ENCODE measurements around the gene TM9SF3. TPM values are rescaled to one million over a fixed set of nuclear protein-coding genes. Genes with fewer than 3 reads are reported as not detected.

Gene TM9SF3
- total RNA-seq, 1 donor from 2014 or later: 78.5 TPM

DNA sequence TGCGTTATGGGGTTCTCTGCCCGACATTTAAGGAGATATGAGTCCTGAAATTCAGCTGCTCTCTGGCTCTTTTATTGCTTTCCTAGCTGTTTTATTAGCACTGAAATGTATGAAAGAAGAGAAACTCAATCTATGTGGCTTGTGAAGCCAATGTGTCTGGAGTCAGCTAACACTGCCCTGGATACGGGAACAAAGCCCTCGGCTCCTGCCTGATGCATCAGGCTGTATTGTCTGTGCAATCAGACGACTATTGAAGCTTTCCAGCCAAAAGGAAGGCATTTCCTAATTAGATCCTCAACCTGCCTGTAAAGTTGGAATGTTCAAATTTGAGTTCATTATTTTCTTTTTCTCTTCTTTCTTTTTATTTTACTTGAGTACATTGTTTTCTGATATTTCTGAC is 22.0 kb upstream of the TM9SF3 start:
- Histone ChIP-seq H3K4me3 (ENCODE audit: low read depth, low read length) (no peak overlapping the region), H3K36me3 (ENCODE audit: control insufficient read depth, insufficient read depth, low read length) (no peaks in the 10 kb centered on the region), H3K27me3 (ENCODE audit: control insufficient read depth, insufficient read depth, low read length) (no peaks in the 10 kb centered on the region)
- TF ChIP-seq, protein P1, sequence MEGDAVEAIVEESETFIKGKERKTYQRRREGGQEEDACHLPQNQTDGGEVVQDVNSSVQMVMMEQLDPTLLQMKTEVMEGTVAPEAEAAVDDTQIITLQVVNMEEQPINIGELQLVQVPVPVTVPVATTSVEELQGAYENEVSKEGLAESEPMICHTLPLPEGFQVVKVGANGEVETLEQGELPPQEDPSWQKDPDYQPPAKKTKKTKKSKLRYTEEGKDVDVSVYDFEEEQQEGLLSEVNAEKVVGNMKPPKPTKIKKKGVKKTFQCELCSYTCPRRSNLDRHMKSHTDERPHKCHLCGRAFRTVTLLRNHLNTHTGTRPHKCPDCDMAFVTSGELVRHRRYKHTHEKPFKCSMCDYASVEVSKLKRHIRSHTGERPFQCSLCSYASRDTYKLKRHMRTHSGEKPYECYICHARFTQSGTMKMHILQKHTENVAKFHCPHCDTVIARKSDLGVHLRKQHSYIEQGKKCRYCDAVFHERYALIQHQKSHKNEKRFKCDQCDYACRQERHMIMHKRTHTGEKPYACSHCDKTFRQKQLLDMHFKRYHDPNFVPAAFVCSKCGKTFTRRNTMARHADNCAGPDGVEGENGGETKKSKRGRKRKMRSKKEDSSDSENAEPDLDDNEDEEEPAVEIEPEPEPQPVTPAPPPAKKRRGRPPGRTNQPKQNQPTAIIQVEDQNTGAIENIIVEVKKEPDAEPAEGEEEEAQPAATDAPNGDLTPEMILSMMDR (IDR thresholded peaks at IDR 0.05; ENCODE audit: insufficient read depth, low read length, poor library complexity, severe bottlenecking): no peak
- no peak for DNase-seq (ENCODE audit: low read depth)

DNA sequence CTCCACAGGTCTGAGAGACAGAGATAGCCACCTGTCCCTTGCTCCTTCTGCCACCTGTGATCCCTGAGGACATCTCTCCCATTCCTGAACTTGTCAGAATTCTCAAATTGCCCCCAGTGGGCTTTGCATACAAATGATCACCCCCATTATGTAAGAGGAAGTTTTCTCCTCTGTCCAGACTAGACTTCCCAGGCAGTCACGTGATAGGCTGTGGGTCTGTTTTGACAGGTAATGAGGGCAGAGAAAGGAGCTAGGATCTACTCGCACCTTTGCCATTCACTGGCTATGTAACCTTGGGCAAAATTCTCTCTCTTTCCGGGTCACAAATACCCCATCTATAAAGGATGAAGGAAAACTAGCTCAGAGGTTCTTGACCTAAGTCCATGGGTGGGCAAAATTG is 21.4 kb upstream of the TM9SF3 start:
- DNase-seq (ENCODE audit: low read depth): no peak
- Histone ChIP-seq H3K36me3 (ENCODE audit: control insufficient read depth, insufficient read depth, low read length) (no peaks in the 10 kb centered on the region), H3K27me3 (ENCODE audit: control insufficient read depth, insufficient read depth, low read length) (no peaks in the 10 kb centered on the region), H3K4me3 (ENCODE audit: low read depth, low read length) (no peak overlapping the region)
- TF ChIP-seq, protein P1 (IDR thresholded peaks at IDR 0.05; ENCODE audit: insufficient read depth, low read length, poor library complexity, severe bottlenecking): no peak

DNA sequence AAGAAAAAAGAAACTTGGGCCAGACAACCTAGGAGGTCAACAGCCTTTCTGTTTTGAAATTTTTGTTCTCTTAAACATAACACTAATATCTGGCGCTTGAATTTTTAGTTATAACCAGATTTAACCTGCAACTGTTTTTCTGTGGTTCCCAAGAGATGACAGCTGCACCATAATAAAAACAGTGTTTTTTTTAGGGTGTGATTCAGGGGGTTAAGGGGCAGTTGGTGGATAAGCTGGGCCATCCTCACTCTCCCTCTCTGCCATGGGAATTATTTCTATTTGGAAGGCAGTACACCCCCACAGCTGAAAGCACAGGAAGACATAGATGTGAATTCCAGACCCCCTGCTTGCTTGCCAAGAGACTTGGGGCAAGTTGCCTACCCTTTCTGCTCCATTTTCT is 20.1 kb upstream of the TM9SF3 start:
- Histone ChIP-seq H3K27me3 (ENCODE audit: control insufficient read depth, insufficient read depth, low read length) (no peaks in the 10 kb centered on the region), H3K36me3 (ENCODE audit: control insufficient read depth, insufficient read depth, low read length) (no peaks in the 10 kb centered on the region), H3K4me3 (ENCODE audit: low read depth, low read length) (no peak overlapping the region)
- no peak for DNase-seq (ENCODE audit: low read depth)
- TF ChIP-seq, protein P1 (IDR thresholded peaks at IDR 0.05; ENCODE audit: insufficient read depth, low read length, poor library complexity, severe bottlenecking): no peak

DNA sequence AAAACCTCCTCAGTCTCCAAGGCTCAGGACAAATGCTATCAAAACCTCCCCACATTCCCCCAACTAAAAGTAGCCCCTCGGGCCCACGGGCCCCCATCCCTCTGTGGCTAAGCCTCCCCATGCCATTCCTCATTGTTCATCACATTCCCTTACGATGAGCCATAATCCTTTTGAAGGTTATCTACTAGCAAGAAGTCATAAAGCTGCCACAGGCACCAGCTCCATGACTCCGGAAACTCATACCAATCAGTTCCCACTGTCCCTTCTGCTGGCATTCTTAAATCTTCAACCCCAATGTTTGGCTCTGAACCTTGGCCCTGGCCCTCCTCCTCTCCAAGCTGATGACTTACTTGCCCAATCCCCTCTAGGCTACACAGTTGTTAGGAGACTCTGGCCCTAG is 19.4 kb upstream of the TM9SF3 start:
- TF ChIP-seq, protein P1 (IDR thresholded peaks at IDR 0.05; ENCODE audit: insufficient read depth, low read length, poor library complexity, severe bottlenecking): no peak
- no peaks in the 10 kb centered on the region for H3K36me3 ChIP-seq (ENCODE audit: control insufficient read depth, insufficient read depth, low read length)
- H3K27me3 ChIP-seq (ENCODE audit: control insufficient read depth, insufficient read depth, low read length): no peaks in the 10 kb centered on the region
- no peak overlapping the region for H3K4me3 ChIP-seq (ENCODE audit: low read depth, low read length)
- DNase-seq (ENCODE audit: low read depth): no peak

DNA sequence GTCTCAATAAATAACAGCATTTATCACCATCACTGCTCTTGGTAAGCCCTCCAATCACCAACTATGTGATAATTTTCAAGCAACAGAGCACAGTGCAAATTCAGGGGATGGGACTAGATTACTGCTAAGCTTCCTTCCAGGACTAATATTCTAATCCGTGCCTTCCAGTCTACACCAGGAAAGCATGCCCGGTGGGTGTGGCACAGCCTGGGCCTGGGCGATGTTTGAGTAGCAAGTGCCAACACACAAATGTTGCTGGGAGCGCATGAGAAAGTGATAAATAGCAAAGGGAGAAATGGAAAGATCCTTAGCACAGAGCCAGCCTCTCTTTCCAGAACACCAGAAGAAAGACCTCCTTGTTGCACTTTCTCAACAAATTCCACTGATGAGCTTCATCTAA is 13.5 kb upstream of the TM9SF3 start:
- Histone ChIP-seq H3K27me3 (ENCODE audit: control insufficient read depth, insufficient read depth, low read length) (no peaks in the 10 kb centered on the region), H3K4me3 (ENCODE audit: low read depth, low read length) (no peak overlapping the region), H3K36me3 (ENCODE audit: control insufficient read depth, insufficient read depth, low read length) (no peaks in the 10 kb centered on the region)
- no peak for DNase-seq (ENCODE audit: low read depth)
- TF ChIP-seq, protein P1 (IDR thresholded peaks at IDR 0.05; ENCODE audit: insufficient read depth, low read length, poor library complexity, severe bottlenecking): no peak

DNA sequence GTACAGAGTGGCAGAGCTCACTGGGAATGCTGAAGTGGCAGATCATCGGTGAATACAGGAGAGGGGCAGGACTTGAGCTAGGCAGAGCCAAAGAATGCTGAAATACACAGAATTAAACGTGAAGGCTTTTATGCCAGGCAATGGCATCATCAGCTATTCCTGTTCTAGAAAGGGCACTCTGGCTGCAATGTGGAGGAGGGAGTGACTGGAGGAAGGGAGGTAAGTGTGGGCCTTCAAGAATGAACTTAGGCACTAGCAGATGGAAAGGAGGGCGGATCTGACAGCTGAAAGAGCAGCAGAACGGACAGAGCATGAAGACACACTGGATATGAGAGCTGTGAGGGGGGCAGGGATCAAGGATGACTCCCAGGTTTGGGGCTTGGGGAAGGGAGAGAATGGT is 12.0 kb upstream of the TM9SF3 start:
- Histone ChIP-seq H3K27me3 (ENCODE audit: control insufficient read depth, insufficient read depth, low read length) (no peaks in the 10 kb centered on the region), H3K36me3 (ENCODE audit: control insufficient read depth, insufficient read depth, low read length) (no peaks in the 10 kb centered on the region), H3K4me3 (ENCODE audit: low read depth, low read length) (no peak overlapping the region)
- TF ChIP-seq, protein P1 (IDR thresholded peaks at IDR 0.05; ENCODE audit: insufficient read depth, low read length, poor library complexity, severe bottlenecking): no peak
- DNase-seq (ENCODE audit: low read depth): no peak

Data from kidney epithelial cell (primary cell).